GDM1 (cell line): ENCODE results near the gene EIF4E1B.

ENCODE experiments used
- DNase-seq: peaks from one replicate; lab custom pipeline; 2025; lab: John Stamatoyannopoulos, UW

EIF4E1B gene

GRCh38 chr5:176691524-176691923 lies 61.0 kb downstream of the EIF4E1B start:
- no peak for DNase-seq

GRCh38 chr5:176692326-176692725 lies 61.9 kb downstream of the EIF4E1B start:
- DNase-seq: no peak

DNA sequence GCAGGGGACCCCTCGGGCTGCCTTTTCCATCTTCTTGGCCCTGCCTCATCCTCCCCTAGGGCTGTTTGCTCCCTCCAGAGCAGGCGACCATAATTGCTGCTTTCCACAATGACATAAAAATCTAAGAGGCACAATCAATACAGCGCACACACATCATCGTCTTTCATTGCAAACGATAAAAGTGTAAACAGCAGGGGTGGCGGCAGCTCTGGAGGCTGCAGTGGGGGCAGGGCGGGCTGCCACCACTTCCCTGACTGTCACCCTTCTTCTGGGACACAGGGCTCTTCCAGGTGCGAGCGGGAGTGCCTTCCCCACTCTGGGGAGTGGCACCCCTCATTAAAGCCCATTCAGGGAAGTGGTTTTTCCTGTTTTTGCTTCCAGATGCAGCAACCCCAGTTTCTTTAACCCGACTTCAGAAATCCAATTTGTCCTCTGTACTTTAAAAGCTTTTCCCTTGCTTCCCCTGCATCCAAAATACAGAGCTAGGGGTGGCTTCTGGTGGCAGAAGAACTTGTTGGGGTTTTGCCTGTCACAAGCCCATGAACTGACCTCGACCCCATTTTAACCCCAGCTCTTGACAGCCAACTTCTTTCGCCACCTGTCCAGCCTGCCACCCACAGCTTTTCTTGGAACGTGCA lies 62.5 kb downstream of the EIF4E1B start:
- DNase-seq: no peak

- DNase-seq: no peak
Measured at GRCh38 chr5:176693477-176693851, 63.0 kb downstream of the EIF4E1B start.

- no peak for DNase-seq
Measured at GRCh38 chr5:176694146-176694545, 63.7 kb downstream of the EIF4E1B start.

DNA sequence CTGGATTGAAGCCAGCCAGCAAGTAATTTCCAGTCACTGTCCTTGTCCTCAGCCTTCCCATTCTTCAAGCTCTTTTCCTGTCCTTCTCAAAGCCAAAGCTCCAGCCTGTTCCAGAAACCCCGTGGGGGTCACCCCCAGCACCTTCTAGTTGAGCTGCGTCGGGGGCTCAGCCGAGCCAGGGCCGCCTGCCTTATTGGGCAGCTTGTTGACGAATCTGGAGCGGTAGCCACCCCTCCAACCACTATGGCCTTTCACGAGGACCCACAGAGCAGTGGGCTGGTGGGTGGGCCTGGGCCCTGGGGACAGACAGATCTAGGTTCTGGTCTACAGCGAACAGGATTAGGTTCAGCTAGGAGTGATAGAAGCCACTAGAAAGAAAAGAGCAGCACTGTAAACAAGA lies 64.2 kb downstream of the EIF4E1B start:
- DNase-seq: no peak

DNA sequence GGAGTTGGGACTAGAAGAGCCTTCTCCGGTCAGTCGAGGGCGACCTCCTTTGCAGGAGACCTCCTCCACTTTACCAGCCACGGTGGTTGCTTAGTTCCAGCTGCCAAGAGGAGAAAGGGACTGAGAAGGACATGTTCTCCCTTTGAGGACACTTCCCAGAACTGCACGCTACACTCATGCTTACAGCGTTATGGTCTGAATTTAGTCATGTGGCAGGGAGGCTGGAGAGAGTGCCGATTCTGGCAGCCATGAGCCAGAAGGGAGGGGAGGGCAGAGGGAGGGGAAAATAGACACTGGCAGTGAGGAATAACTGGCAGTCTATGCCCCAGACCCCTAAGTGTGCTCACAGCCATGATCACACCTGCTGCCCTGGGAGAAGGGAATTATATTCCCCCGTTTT lies 64.6 kb downstream of the EIF4E1B start:
- DNase-seq: no peak
